Measurements from ENCODE around the gene SS18L1. TPM values are rescaled to one million over a fixed set of nuclear protein-coding genes. Genes with fewer than 3 reads are reported as not detected.

The SS18L1 gene
- total and polyA plus RNA-seq, 10 donors = 6.7 to 18.6 (median 13.9) TPM

- Histone ChIP-seq H3K36me3 (peaks cover 0 to 86% (median 52%) of the 10 kb centered on the region in 6 donors), H3K4me3 (no peak overlapping the region), H3K27me3 (replicated peaks in 1 of 7) (no peaks in the 10 kb centered on the region), H3K4me1 (peaks cover 3 to 36% (median 27%) of the 10 kb centered on the region in 6 donors), H3K27ac (no peak overlapping the region), H3K9me3 (no peaks in the 10 kb centered on the region)
- TF ChIP-seq POLR2AphosphoS5 (IDR thresholded peaks at IDR 0.05) = peak in 1 of 3 donors; percentile 2
- no peak for TF ChIP-seq CTCF (IDR thresholded peaks at IDR 0.05 in 8 of 11, conservative IDR thresholded peaks at IDR 0.05 in 3 of 11)
- TF ChIP-seq POLR2A (IDR thresholded peaks at IDR 0.05) = no peak
- intact Hi-C loops (cut with DNase I; ENCODE audit: low total_unique reads) = no loop called here
- 87 to 90% (median 90%) methylated on average over 23 of the region's 23 CpGs for WGBS, 5 donors
- DNase-seq = peak; percentile 52
Measured at GRCh38 chr20:62202676-62203377, 59.3 kb downstream of the SS18L1 start.

- intact Hi-C loops (cut with DNase I; ENCODE audit: low total_unique reads) = no loop called here
- peak; percentile 56 for DNase-seq
- WGBS, 5 donors = 78 to 82% (median 79%) methylated on average over 22 of the region's 22 CpGs
Measured at GRCh38 chr20:62203378-62204030, 59.9 kb downstream of the SS18L1 start.

GRCh38 chr20:62205618-62206387, 62.2 kb downstream of the SS18L1 start:
- DNase-seq = peak; percentile 72

More at GRCh38 chr20:62203378-62204030, 59.9 kb downstream of the SS18L1 start:
- H3K36me3 ChIP-seq = peaks cover 0 to 79% (median 45%) of the 10 kb centered on the region in 6 donors
- no peaks in the 10 kb centered on the region for H3K9me3 ChIP-seq
- H3K27me3 ChIP-seq (replicated peaks in 1 of 7) = no peaks in the 10 kb centered on the region
- H3K4me3 ChIP-seq = no peak overlapping the region
- H3K4me1 ChIP-seq = peaks cover 3 to 36% (median 27%) of the 10 kb centered on the region in 6 donors
- no peak overlapping the region for H3K27ac ChIP-seq
- TF ChIP-seq POLR2A (IDR thresholded peaks at IDR 0.05) (no peak), CTCF (IDR thresholded peaks at IDR 0.05 in 8 of 11, conservative IDR thresholded peaks at IDR 0.05 in 3 of 11) (no peak), POLR2AphosphoS5 (IDR thresholded peaks at IDR 0.05) (peak in 1 of 3 donors; percentile 24)

More at GRCh38 chr20:62205618-62206387, 62.2 kb downstream of the SS18L1 start:
- H3K27me3 ChIP-seq (replicated peaks in 1 of 7) = peaks cover 0 to 22% (median 12%) of the 10 kb centered on the region in 7 donors
- intact Hi-C loops (cut with DNase I; ENCODE audit: low total_unique reads) = no loop called here
- no peak for TF ChIP-seq CTCF (IDR thresholded peaks at IDR 0.05 in 8 of 11, conservative IDR thresholded peaks at IDR 0.05 in 3 of 11)
- TF ChIP-seq POLR2AphosphoS5 (IDR thresholded peaks at IDR 0.05) = peak in 1 of 3 donors; percentile 19
- H3K9me3 ChIP-seq = no peaks in the 10 kb centered on the region
- H3K36me3 ChIP-seq = peaks cover 0 to 56% (median 23%) of the 10 kb centered on the region in 6 donors
- no peak overlapping the region for H3K4me3 ChIP-seq
- H3K27ac ChIP-seq = no peak overlapping the region
- 92 to 96% (median 95%) methylated on average over 37 to 38 of the region's 38 CpGs for WGBS, 5 donors
- peaks cover 3 to 31% (median 26%) of the 10 kb centered on the region in 6 donors for H3K4me1 ChIP-seq

Measured in spleen (tissue), 11 donors.